Globus pallidus (tissue), 1 donor: ENCODE measurements around the gene GUCY1A2.
"Not testable (repeated sequence)": the region's sequence is repeated elsewhere in the genome, so short reads cannot be mapped to it uniquely, and the experiment has no call there.

Source experiments
- DNase-seq: peaks from one replicate; pipeline ENCODE4 v3.0.0-alpha.2; 2015; ENCODE audit warnings: low spot score

GUCY1A2 gene

DNA sequence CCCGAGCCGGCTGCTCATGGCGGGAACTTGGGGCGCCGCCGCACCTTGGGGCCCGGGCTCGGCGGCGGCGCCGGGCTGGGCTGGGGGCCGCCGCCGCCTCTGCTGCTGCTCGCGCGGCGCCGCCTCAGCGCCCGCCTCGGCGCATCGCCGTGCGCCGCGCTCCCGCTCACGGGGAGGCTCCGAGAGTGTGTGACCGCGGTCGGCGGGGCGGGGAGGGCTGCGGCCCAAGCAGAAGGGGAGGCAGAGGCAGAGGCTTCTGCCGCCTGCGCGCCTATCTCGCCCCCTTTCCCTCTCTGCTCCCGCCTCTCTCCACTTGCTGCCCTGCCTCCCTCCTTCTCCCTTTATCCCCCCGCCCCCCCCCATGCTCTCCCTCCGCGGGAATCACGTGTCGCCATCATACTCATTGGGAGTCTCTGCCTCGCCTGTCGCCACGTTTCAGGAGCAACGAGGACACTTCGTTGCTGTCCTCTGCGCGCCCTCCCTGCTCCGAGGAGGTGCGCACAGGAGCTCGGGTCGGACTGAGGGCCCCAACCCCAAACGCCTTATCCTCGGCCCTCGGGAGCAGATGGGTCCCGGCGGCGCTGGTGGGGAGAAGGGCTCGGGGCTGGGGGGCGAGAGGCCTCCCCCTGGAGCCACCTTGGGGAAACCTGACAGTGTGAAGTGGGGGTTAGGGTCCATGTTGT, at the start of gene GUCY1A2:
Gene GUCY1A2, minus strand, starts transcription at position 258 of the 683 bp plus-strand sequence. CDS start 421 bp downstream, outside the sequence.
- DNase-seq = peak; percentile 55

GRCh38 chr11:107054391-107054790, 36.1 kb upstream of the GUCY1A2 start:
- DNase-seq = no peak

DNA sequence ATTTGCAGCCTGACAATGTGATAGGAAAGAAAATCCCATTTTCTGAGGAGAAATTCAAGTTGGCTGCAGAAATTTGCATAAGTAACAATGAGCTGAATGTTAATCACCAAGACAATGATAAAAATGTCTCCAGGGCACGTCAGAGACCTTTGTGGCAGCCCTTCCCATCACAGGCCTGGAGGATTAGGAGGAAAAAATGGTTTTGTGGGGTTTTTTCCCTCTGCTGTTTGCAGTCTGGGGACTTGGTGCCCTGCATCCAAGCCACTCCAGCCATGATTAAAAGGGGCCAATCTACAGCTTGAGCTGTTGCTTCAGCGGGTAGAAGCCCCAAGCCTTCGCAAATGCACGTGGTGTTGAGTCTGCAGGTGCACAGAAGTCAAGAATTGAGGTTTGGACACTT, 33.1 kb upstream of the GUCY1A2 start:
- DNase-seq = not testable (repeated sequence)

- DNase-seq = not testable (repeated sequence)
These were observed 32.6 kb upstream of the GUCY1A2 start for GRCh38 chr11:107050899-107051298.

DNA sequence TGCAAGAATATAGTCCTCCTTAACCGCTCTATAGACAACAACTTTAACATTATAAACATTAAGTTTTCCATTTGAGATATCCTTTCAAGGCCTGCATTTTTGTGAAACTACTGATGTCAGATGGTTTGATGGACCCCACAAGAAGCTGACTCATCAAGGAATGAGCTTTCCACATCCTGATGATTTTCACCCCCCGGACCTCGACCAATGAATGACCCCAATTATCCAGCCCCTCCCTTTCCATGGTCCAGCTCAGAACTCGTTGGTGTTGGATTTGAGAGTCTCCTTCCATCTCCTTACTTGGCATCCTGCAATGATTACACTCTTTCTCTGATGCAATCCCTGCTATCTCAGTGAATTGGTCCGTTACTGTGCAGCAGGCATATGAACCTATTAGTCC, 31.8 kb upstream of the GUCY1A2 start:
- DNase-seq = no peak

DNA sequence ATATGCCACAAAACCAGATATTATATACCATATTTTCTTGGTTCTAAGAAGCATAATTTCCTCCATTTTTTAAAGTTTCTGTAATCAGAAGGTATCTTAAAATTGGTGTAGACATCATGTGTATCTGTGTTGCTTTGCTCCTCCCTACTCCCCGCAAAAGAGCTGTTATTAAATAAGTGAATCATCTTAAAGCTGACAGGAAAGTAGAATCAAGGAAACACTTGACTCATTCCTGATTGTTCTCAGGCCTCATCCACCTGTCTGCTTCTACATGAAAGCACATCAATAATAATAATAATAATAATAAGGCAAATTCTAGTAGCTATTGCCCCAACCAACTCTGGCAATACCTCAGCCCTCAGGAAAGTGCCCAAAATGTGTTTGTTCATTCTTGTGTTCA, 26.2 kb upstream of the GUCY1A2 start:
- no peak for DNase-seq

DNA sequence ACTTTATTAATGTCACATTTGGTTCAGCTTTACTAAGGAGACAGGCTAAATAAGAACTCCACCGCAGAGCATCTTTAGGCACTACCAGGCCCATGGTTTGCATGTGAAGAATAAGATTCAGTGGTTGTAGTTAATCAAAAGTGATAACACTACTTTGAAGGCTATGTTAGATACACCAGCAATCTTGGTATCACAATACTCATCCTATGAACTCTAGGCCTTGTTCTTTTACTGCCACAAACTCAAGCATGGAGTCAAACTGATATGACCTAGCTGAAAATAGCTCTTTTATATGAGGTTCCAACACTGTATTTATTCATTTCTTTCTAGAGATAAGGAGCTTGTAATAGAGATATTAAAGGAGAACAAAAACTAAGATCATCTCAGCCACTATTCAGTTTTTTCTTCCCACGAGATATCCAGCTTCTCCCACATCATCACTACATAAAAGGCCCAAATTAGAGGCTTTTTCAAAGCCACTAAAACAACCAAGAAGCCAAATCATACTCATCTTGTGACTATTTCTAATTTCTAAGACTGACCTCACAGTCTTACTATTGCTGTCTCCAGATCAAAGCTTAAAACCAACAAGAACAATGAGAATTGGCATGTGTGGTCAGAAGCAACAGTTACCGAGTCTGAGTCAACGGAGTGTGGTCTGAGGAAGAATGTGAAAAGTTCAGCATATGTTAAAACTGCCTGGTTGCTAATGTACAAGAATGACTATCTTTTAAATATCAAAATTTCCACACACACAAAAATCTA, 25.1 kb upstream of the GUCY1A2 start:
- DNase-seq = no peak

DNA sequence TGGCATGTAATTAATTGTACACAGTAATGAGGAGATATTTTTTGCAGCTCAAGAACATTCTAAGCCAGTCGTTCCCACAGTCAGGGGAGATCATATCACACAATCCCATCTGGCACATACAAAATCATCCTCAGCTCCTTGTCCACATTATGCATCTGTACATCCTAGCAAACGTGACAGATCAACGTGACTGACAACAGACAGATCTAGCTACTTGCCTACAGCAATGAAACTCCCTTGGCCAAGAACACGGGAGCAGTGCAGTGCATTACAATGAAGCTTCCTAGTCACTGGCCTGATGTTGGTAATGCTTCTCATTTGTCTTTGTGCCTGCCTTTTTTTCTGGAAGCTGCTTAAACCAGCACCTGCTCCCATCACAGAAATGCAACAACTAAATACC, 24.5 kb upstream of the GUCY1A2 start:
- no peak for DNase-seq

DNA sequence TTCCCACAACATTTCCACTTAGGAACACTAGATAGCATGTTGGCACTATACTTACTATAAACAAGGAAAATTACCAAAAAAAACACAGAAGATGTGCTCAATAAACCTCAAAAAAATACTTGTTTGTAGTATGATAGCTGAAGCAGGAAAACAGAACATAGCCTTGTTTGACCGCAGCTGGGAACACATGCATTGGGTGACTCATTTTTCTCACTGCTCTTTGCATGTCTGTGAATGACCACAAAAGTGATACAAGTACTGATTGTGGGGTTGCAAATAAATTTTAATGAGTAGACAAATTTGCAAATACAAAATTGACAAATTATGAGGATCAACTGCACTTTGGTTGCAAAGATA, 22.8 kb upstream of the GUCY1A2 start:
- peak; percentile 60 for DNase-seq

DNA sequence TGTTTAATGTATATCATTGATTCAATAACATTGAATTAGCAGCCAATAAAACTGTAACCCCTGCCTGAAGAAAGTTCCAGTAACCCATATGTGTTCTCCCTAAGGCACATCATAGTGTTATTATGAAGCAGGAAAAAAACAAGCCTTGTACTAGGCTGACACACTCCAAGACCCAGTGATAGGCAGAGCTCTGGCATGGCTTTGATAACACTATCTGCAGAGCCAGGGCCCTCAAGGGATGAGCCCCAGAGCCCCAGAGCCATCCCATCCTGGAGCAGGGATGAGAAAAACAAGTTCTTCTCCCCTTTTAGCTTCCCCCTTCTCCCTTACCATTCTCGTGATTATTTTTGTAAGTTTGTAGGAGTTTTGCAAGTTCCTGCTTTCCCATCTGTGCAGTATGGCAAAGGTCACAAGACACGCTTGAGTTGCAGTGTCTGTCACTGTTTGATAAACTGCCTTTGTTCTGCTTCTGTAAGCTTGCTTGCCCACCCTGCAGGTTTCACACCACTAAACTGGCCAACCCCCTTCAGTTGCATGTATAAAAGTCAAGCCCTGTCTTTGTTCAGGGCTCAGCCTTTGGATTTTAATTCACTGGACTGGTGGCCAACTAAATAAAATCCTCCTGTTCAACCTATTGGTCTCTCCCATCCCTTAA, 22.3 kb upstream of the GUCY1A2 start:
- no peak for DNase-seq

- no peak for DNase-seq
These were observed 7.4 kb upstream of the GUCY1A2 start for GRCh38 chr11:107025673-107026072.

- no peak for DNase-seq
These were observed 2.3 kb upstream of the GUCY1A2 start for GRCh38 chr11:107020594-107020993.

DNA sequence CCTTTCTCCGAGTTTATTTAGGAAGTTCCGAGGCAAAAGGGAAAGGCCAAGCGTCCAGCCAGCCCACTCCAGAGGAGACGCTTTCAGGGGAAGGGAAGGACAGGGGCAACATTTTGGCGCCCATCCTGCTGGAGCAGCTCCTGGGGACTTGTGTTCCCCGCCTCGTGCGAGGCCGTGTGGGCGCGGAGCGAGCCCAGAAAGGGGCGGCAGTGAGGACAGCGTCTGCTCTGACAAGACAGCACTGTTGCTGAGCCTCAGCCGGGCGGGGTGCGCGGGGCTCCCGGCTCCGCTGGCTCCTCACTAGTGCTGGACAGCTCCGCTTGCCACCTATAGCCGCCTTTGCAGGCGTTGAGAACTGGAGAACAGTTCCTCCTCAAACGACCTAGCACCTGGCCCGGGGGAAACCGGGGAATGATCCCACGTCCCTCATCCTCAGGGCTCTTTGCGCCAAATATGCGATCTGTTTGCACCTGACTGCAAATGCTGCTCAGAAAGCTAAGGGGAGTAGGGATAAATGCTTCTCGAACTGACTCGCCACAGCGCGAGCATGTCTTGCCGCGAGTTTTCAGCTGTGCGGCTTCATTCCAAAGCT, 722 bp upstream of the GUCY1A2 start:
- DNase-seq = peak; percentile 51

- DNase-seq = peak; percentile 56
These were observed 650 bp downstream of the GUCY1A2 start for GRCh38 chr11:107017433-107018218.

DNA sequence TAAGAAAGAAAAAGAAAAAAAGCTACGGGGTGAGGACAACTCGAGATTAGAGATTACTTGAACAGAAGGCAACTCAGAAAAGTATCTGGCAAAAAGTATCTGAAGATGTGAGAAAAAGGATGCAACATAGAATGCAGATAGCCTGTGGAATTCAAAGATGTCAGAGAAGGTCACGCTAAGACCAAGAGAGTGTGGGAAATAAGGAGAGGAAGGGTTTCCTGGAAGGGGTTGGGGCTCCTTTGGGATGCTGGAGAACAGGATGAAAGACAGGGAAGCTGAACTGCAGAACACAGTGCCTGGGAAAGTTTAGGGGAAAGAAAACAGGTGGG, 1.2 kb downstream of the GUCY1A2 start:
- no peak for DNase-seq

GRCh38 chr11:107014871-107015270, 3.4 kb downstream of the GUCY1A2 start:
- no peak for DNase-seq

DNA sequence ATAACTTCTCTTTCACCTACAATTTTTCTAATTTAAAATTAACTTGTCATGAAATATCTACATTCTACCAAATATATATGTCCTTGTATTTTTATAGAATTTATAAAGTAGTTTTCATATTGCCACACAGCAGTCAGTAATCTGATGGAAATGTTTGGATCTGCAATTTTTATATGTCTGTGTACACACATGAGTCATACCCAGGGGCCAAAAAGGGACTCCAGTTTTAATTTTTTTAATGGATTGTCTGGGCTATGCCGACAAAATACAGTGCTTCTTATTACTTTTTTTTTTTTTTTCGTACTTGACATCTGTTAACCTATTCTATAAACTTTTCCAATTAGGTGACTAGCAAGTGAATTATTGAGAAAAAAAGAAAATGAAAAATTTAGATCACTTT, 6.3 kb downstream of the GUCY1A2 start:
- DNase-seq = no peak

- no peak for DNase-seq
These were observed 9.1 kb downstream of the GUCY1A2 start for GRCh38 chr11:107009190-107009589.

GRCh38 chr11:107006076-107006833, 12.0 kb downstream of the GUCY1A2 start:
- no peak for DNase-seq

- no peak for DNase-seq
These were observed 19.1 kb downstream of the GUCY1A2 start for GRCh38 chr11:106999196-106999595.

DNA sequence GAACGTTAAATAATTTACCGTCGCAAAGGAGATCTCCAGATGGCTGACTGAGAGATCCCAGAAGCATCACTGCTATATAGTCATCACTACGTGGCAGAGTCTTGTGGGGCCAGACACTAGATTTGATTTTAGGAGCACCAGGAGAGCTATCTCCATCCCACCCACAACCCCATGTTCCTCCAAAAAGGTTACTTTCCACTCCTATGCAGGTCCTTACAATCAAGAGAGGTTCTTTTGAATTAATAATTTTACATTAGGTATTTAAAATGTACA, 19.4 kb downstream of the GUCY1A2 start:
- no peak for DNase-seq
